GM21526 (cell line): ENCODE data around the gene CCNC.
A peak's percentile ranks its signal among the peaks of the same experiment; 100 is the strongest.
"Not testable (repeated sequence)": the region's sequence is repeated elsewhere in the genome, so short reads cannot be mapped to it uniquely, and the experiment has no call there.

ENCODE experiments used
- ATAC-seq: cut with Tn5 transposase; IDR thresholded peaks from one replicate; pipeline ENCODE4 v1.9.1; 2021; ENCODE audit warnings: moderate library complexity; ENCODE audit not compliant: unreplicated experiment, low FRiP score

CCNC gene

GRCh38 chr6:99603421-99604165, 35.1 kb upstream of the CCNC start:
- peak; percentile 49 for ATAC-seq

GRCh38 chr6:99602520-99603420, 34.3 kb upstream of the CCNC start:
- ATAC-seq = peak; percentile 3

- not testable (repeated sequence) for ATAC-seq
Observed at GRCh38 chr6:99594696-99595095, 26.2 kb upstream of the CCNC start.

- no peak for ATAC-seq
Observed at GRCh38 chr6:99592900-99593299, 24.4 kb upstream of the CCNC start.

GRCh38 chr6:99591673-99592364, 23.4 kb upstream of the CCNC start:
- ATAC-seq = no peak

GRCh38 chr6:99590728-99591672, 22.5 kb upstream of the CCNC start:
- ATAC-seq = no peak

- no peak for ATAC-seq
Observed at GRCh38 chr6:99589907-99590493, 21.5 kb upstream of the CCNC start.

GRCh38 chr6:99589290-99589672, 20.8 kb upstream of the CCNC start:
- ATAC-seq = peak; percentile 35

- ATAC-seq = peak; percentile 93
Observed at GRCh38 chr6:99588618-99589289, 20.3 kb upstream of the CCNC start.

GRCh38 chr6:99587792-99588191, 19.3 kb upstream of the CCNC start:
- ATAC-seq = no peak

- no peak for ATAC-seq
Observed at GRCh38 chr6:99579781-99580180, 11.3 kb upstream of the CCNC start.

GRCh38 chr6:99575544-99576227, 7.2 kb upstream of the CCNC start:
- no peak for ATAC-seq

GRCh38 chr6:99573980-99574617, 5.6 kb upstream of the CCNC start:
- ATAC-seq = no peak

GRCh38 chr6:99563056-99563723, 5.3 kb downstream of the CCNC start:
- no peak for ATAC-seq

GRCh38 chr6:99560668-99561067, 7.8 kb downstream of the CCNC start:
- ATAC-seq = no peak

- no peak for ATAC-seq
Observed at GRCh38 chr6:99559057-99559456, 9.4 kb downstream of the CCNC start.

GRCh38 chr6:99553888-99554287, 14.6 kb downstream of the CCNC start:
- ATAC-seq = no peak
